Small intestine (tissue), 7 donors: Measurements from ENCODE around the gene PRKN. TPM values are rescaled to one million over a fixed set of nuclear protein-coding genes. Genes with fewer than 3 reads are reported as not detected.

ENCODE experiments used
- DNase-seq, 2 donors: peaks; one replicate each; pipeline versions ENCODE4 v3.0.0 to v3.0.0-alpha.2; 2013
- FAIRE-seq: peaks from 2 replicates; lab custom pipeline; 2012; peaks lifted over from hg19 to GRCh38; lab: Jason Lieb, UNC
- H3K27ac ChIP-seq, 3 donors: one replicate each; pipeline ENCODE4 v1.5.1; 2013; ENCODE audit warnings: low read length in 2 of 3, mild to moderate bottlenecking in 2 of 3, control low read depth in 1 of 3, inconsistent platforms in 1 of 3, low read depth in 1 of 3, moderate library complexity in 1 of 3
- H3K27me3 ChIP-seq, 3 donors: one replicate each; pipeline ENCODE4 v1.6.1; 2013; ENCODE audit warnings: low read length in 3 of 3, inconsistent platforms in 1 of 3; ENCODE audit not compliant: control insufficient read depth in 3 of 3, insufficient read depth in 3 of 3
- H3K36me3 ChIP-seq, 3 donors: one replicate each; pipeline ENCODE4 v1.6.1; 2013; ENCODE audit warnings: low read length in 3 of 3, inconsistent platforms in 1 of 3, low read depth in 1 of 3, mild to moderate bottlenecking in 1 of 3, moderate library complexity in 1 of 3; ENCODE audit not compliant: control insufficient read depth in 3 of 3, insufficient read depth in 2 of 3
- H3K4me1 ChIP-seq, 3 donors: one replicate each; pipeline ENCODE4 v1.6.1; 2013; ENCODE audit warnings: low read length in 2 of 3, inconsistent platforms in 1 of 3, low read depth in 1 of 3, mild to moderate bottlenecking in 1 of 3, moderate library complexity in 1 of 3; ENCODE audit not compliant: control insufficient read depth in 3 of 3, insufficient read depth in 2 of 3
- H3K4me3 ChIP-seq, 3 donors: one replicate each; pipeline ENCODE4 v1.5.1; 2013; ENCODE audit warnings: low read length in 3 of 3, control low read depth in 1 of 3, inconsistent platforms in 1 of 3, low read depth in 1 of 3, mild to moderate bottlenecking in 1 of 3, moderate library complexity in 1 of 3
- H3K9me3 ChIP-seq, 2 donors: one replicate each; pipeline ENCODE4 v1.6.1; 2013; ENCODE audit warnings: low read depth in 1 of 2, low read length in 1 of 2; ENCODE audit not compliant: control insufficient read depth in 2 of 2, insufficient read depth in 1 of 2
- WGBS, 3 donors: extraction: QIAGEN DNeasy Blood & Tissue Kit; methylation state at CpG; one replicate each; pipeline ENCODE4 v1.1.7; 2013; 5-methylcytosine and 5-hydroxymethylcytosine counted together
- polyA plus RNA-seq, 4 donors: library from polyadenylated mRNA; stranded (reverse) in 3 of 4; unstranded in 1 of 4; fragments of 200-250 nt in 3 of 4; fragments of 120-200 nt in 1 of 4; gene quantifications; one replicate each; pipeline versions ENCODE4 v1.2.1 to v1.2.3, GENCODE V29; 2013
- donor health status: healthy with polysubstance abuse.
- donor health status: control.
- donor health status: control.
- donor health status: Bipolar disorder and iron deficiency.
- donor health status: healthy.

Gene PRKN
- polyA plus RNA-seq, 4 donors = 0.27 to 2.3 (median 1.0) TPM

- FAIRE-seq = no peak
- no peaks in the 10 kb centered on the region for H3K36me3 ChIP-seq
- H3K27ac ChIP-seq = no peak overlapping the region
- H3K4me1 ChIP-seq = no peaks in the 10 kb centered on the region
- WGBS, 3 donors = 90 to 93% (median 92%) methylated on average over 5 of the region's 5 CpGs
- no peaks in the 10 kb centered on the region for H3K27me3 ChIP-seq
- no peaks in the 10 kb centered on the region for H3K9me3 ChIP-seq
- DNase-seq = no peak
- no peak overlapping the region for H3K4me3 ChIP-seq
Observed at GRCh38 chr6:162596676-162597075, 130.9 kb downstream of the PRKN start.

- H3K9me3 ChIP-seq = no peaks in the 10 kb centered on the region
- H3K4me3 ChIP-seq = no peak overlapping the region
- H3K36me3 ChIP-seq = no peaks in the 10 kb centered on the region
- no peak for FAIRE-seq
- H3K27ac ChIP-seq = no peak overlapping the region
- no peaks in the 10 kb centered on the region for H3K27me3 ChIP-seq
- no peaks in the 10 kb centered on the region for H3K4me1 ChIP-seq
- DNase-seq = no peak
Observed at GRCh38 chr6:162591517-162591916, 136.0 kb downstream of the PRKN start.

GRCh38 chr6:162581988-162582780 is 145.4 kb downstream of the PRKN start:
- FAIRE-seq = no peak
- H3K9me3 ChIP-seq = no peaks in the 10 kb centered on the region
- H3K4me1 ChIP-seq = no peaks in the 10 kb centered on the region
- 84 to 94% (median 91%) methylated on average over 3 of the region's 3 CpGs for WGBS, 3 donors
- H3K36me3 ChIP-seq = no peaks in the 10 kb centered on the region
- no peak for DNase-seq
- H3K27me3 ChIP-seq = no peaks in the 10 kb centered on the region
- no peak overlapping the region for H3K27ac ChIP-seq
- H3K4me3 ChIP-seq = no peak overlapping the region

- no peaks in the 10 kb centered on the region for H3K36me3 ChIP-seq
- no peak for DNase-seq
- H3K4me3 ChIP-seq = no peak overlapping the region
- H3K4me1 ChIP-seq = no peaks in the 10 kb centered on the region
- no peak overlapping the region for H3K27ac ChIP-seq
- WGBS, 3 donors = 82 to 94% (median 87%) methylated on average over 4 of the region's 4 CpGs
- no peaks in the 10 kb centered on the region for H3K9me3 ChIP-seq
- H3K27me3 ChIP-seq = no peaks in the 10 kb centered on the region
- no peak for FAIRE-seq
Observed at GRCh38 chr6:162580619-162581018, 146.9 kb downstream of the PRKN start.

- WGBS, 3 donors = 89 to 95% (median 90%) methylated on average over 2 of the region's 2 CpGs
- DNase-seq = no peak
- no peak overlapping the region for H3K4me3 ChIP-seq
- no peaks in the 10 kb centered on the region for H3K4me1 ChIP-seq
- no peaks in the 10 kb centered on the region for H3K36me3 ChIP-seq
- H3K27me3 ChIP-seq = no peaks in the 10 kb centered on the region
- no peak overlapping the region for H3K27ac ChIP-seq
- FAIRE-seq = no peak
- H3K9me3 ChIP-seq = no peaks in the 10 kb centered on the region
Observed at GRCh38 chr6:162576016-162576415, 151.6 kb downstream of the PRKN start.

- WGBS, 3 donors = 35 to 46% (median 41%) methylated on average over 3 of the region's 3 CpGs
- FAIRE-seq (no peak), DNase-seq (no peak)
- peaks cover 0 to 11% of the 10 kb centered on the region in 2 donors for H3K9me3 ChIP-seq
- H3K4me3 ChIP-seq = no peak overlapping the region
- H3K36me3 ChIP-seq = peaks cover 0 to 6% (median 0%) of the 10 kb centered on the region in 3 donors
- H3K27me3 ChIP-seq = no peaks in the 10 kb centered on the region
- H3K4me1 ChIP-seq = no peaks in the 10 kb centered on the region
- H3K27ac ChIP-seq = no peak overlapping the region
Observed at GRCh38 chr6:162572240-162572639, 155.3 kb downstream of the PRKN start.

GRCh38 chr6:162568266-162568665 is 159.3 kb downstream of the PRKN start:
- no peaks in the 10 kb centered on the region for H3K4me1 ChIP-seq
- WGBS, 3 donors = 92% methylated on average over 7 of the region's 7 CpGs
- peaks cover 0 to 19% of the 10 kb centered on the region in 2 donors for H3K9me3 ChIP-seq
- peaks cover 0 to 6% (median 0%) of the 10 kb centered on the region in 3 donors for H3K36me3 ChIP-seq
- no peak for DNase-seq
- H3K27ac ChIP-seq = no peak overlapping the region
- no peak for FAIRE-seq
- H3K27me3 ChIP-seq = no peaks in the 10 kb centered on the region
- no peak overlapping the region for H3K4me3 ChIP-seq

- 89 to 93% (median 90%) methylated on average over 3 of the region's 3 CpGs for WGBS, 3 donors
- no peak for FAIRE-seq
- H3K4me1 ChIP-seq = no peaks in the 10 kb centered on the region
- peaks cover 0 to 9% of the 10 kb centered on the region in 2 donors for H3K9me3 ChIP-seq
- no peaks in the 10 kb centered on the region for H3K27me3 ChIP-seq
- no peak for DNase-seq
- no peak overlapping the region for H3K27ac ChIP-seq
- H3K36me3 ChIP-seq = no peaks in the 10 kb centered on the region
- H3K4me3 ChIP-seq = no peak overlapping the region
Observed at GRCh38 chr6:162562041-162562440, 165.5 kb downstream of the PRKN start.

GRCh38 chr6:162560891-162561290 is 166.7 kb downstream of the PRKN start:
- peaks cover 0 to 9% of the 10 kb centered on the region in 2 donors for H3K9me3 ChIP-seq
- H3K27me3 ChIP-seq = no peaks in the 10 kb centered on the region
- no peaks in the 10 kb centered on the region for H3K4me1 ChIP-seq
- no peaks in the 10 kb centered on the region for H3K36me3 ChIP-seq
- H3K27ac ChIP-seq = no peak overlapping the region
- H3K4me3 ChIP-seq = no peak overlapping the region
- FAIRE-seq = no peak
- no peak for DNase-seq
- WGBS, 3 donors = 86 to 97% (median 94%) methylated on average over 8 of the region's 8 CpGs
